Prostate gland (tissue), 2 donors: ENCODE results near the gene ZSWIM1.

Experiments used
- CTCF ChIP-seq, 4 experiments: fragments of 200-600 bp in 2 of 4; fragments of 450-650 bp in 2 of 4; sonication (generic) in 2 of 4; IDR thresholded peaks; 1 replicate in 3 of 4; 2 replicates in 1 of 4; pipeline ENCODE4 v1.5.1; 2016 to 2019; ENCODE audit warnings: antibody characterized with exemption in 4 of 4, mild to moderate bottlenecking in 2 of 4, moderate library complexity in 2 of 4
- POLR2A ChIP-seq: fragments of 450-650 bp; IDR thresholded peaks from one replicate; pipeline ENCODE4 v1.6.1; 2016; ENCODE audit warnings: antibody characterized with exemption, mild to moderate bottlenecking

- TF ChIP-seq CTCF (IDR thresholded peaks at IDR 0.05) (no peak), POLR2A (no peak)
Observed at GRCh38 chr20:45898285-45898684, 17.3 kb downstream of the ZSWIM1 start.
